IPS DF 4.7 (cell line): ENCODE measurements around the gene LIFR.

Source experiments
- DNase-seq: peaks from one replicate; pipeline ENCODE4 v3.0.0-alpha.2; 2013; ENCODE audit warnings: low spot score; ENCODE audit errors: extremely low read depth

Gene LIFR

DNA sequence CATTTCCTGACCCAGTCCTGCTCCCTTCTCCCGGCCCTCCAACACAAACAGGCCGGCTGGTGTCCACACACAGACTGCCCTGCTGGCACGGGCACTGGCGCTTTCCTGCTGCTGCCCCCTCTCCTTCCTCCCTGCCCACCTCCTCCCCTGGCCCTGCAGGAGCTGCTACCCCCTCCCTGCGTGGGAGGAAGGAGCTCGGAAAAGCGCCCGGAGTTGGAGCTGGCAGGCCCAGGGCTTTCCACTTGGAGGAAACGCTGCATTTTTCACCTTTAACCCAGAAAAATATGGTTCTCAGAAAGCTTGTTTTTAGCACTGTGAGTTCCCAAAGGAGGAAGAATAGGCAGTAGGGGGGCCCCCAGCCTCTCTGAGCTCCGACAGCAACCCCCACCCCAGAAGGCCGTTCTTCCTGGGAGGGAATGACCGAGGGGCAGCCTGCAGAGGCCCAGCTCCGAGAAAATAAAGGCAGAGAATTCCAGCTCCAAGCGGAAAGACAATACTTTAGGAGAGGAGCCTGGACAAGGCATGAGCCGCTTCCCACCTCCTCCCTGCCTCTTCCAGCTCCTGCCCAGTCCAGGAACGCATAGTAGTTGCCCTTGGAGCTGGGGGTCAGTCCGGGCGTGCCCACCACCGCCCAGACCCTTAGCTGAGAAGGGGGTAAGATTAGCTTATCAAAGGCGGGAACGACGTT, 88.9 kb downstream of the LIFR start:
- no peak for DNase-seq

DNA sequence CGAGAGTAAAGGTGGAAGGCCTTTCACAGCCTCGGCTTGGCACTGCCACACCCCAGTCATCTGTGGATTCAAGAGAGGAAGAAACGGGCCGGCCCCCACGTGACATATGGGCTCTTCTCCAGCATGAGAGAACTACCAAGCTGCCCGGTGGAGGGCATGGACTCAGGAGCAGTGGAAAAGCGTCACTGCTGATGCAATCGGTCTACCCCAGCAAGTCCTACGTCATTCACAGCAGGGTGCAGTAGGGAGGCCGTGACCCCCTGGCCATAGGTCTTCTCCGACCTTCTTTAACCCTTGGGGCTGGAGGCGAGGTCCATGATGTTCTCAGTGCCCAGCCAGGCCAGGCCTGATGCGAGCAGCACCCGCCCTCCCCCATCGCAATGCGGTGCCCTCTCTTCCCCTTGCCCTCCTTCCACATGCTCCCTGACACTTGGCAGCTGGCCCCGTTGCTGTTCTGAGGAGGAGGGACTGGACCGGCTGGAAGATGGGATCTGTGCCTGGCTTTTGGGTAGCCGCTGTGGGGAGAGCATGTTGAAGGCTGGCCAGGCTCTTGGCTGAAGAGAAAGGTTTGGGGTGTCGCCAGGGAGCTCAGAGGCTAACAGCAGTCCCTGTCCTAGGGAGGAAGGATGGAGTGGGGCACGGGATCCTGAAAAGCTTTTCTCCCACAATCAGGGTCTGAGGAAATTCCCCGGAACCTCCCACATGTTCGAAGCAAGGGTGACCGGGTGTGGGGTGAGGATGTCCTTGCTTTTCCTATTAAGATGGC, 89.8 kb downstream of the LIFR start:
- no peak for DNase-seq

DNA sequence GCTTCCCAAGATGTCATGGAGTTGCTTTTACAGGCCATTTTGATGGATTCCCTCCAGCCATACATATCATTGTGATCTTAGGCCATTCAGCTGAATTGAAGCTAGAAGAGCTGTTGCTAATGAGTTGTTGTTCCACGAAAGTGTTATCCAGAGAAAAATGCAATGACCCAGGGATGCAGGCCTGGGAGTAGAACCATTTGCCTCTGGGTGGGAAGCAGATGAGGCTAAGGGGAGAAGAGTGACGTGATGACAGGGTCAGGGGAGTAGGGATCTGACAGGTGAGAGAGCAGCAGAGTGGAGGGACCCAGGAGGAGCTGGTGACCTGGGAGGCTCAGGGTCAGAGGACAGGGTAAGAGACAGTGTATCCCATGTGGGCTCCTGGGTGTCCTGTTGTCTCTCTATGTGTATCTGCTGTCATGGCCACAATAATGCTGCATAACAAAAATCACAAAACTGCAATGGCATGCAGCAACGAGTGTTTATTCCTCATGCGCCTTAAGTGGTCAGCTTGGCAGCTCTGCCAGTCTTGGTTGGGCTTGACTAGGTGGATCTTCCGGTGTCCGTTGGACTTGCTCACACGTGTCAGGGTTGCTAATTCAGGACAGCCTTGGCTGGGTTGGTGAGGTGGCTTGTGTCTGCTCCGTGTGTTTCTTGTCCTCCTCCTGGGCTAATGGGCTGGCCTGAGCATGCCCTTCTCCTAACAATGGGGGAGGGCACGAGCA, 90.6 kb downstream of the LIFR start:
- no peak for DNase-seq

DNA sequence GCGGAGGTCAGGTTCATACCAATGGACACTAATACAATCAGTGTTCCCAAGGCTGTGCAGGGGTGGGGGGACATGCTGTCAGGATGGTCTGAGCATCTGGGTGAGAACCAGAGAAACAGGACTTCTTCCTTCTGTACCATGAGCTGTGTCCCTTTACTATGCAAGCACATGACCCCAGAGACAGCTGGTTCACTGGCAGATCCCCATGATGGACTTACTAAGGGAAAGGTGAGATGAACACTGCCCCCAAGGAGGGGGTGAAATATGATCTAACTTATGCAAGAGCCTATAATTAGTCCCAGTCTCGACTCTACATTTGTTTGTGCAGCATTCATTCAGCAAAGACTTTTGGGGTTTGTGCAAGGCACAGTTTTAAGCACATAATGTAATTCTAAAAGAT, 91.4 kb downstream of the LIFR start:
- DNase-seq, result no peak

DNA sequence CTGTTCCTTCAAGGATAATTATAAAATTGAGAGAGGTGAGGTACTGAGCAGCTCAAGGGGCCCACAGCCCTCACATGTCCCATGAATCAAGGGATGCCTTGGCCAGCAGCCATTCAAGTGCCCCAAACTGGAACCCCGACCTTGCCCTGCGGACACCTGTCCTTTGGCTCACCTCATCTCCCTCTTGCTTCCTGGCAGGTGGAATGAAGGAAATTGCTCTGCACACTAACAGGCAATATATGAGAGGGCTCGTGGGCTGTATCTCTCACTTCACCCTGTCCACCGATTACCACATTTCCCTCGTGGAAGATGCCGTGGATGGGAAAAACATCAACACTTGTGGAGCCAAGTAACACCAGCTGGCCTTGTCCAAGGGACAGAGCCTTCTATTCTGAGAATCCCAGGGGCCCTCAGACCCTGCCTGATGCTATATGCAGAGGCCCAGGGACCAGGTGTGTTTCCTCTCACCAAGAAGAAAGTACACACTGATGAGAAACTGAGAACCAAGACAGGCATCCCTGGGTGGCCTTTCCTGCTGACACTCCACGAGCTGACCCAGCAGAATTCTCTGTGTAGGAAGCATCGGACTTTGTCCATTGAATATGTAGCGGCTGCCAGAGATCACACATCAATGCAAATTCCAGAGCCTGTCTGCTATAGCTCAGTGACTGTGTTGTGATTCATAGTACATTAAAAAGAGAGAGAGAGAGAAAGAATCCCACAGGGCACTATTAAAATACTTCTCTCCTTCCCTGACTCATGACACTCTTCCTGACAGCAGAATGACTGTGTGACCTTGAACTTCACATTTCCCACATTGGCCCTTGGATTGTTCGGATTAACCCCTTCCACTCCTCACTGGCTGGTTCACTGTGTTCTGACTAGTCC, 92.6 kb downstream of the LIFR start:
- DNase-seq, result no peak

DNA sequence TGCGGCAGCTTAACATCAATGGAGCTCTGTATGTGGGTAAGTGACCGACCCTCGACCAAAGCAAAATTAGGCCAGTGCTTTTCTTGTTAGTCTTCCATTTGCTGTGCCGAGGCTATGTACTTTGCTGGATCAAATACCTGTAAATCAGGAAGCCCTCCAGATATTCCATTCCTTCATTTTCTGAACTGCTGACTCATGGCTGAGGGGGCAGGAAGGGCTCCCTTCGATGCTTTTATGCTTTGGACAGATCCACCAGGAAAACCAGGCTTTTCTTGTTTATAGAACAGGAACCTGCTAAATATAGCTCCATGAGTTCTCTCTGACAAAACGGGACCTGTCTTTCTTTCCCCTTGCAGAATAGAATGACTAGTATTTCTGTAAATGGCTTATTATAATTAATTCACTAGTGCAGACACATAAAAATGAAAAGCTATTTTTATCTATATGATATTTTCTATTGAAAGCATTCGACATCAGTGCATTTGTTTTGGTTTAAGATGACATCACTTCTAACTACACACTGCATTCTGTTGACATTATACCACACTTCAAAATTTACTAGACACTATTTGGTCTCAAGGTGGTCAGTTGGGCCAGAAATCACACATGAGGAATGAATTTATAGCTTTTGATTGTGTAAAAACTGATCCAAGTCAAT, 93.3 kb downstream of the LIFR start:
- no peak for DNase-seq

DNA sequence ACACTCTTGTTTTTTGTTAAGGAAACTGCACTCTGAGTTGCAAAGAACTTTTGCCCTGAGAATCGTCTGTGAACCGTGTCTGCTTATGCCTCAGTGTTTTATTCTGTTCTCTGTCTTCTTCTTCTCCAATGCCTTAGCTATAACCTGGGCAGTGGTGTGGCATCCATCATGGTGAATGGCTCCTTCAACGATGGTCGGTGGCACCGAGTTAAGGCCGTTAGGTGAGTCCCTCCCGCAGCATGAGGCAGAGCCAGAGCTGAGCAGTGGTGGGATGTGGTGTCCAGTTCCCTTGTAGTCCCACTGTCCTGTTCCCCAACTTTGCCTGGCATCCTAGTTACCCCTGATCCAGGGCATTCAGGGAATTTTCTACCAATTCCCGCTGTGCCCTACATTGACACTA, 98.3 kb downstream of the LIFR start:
- no peak for DNase-seq

DNA sequence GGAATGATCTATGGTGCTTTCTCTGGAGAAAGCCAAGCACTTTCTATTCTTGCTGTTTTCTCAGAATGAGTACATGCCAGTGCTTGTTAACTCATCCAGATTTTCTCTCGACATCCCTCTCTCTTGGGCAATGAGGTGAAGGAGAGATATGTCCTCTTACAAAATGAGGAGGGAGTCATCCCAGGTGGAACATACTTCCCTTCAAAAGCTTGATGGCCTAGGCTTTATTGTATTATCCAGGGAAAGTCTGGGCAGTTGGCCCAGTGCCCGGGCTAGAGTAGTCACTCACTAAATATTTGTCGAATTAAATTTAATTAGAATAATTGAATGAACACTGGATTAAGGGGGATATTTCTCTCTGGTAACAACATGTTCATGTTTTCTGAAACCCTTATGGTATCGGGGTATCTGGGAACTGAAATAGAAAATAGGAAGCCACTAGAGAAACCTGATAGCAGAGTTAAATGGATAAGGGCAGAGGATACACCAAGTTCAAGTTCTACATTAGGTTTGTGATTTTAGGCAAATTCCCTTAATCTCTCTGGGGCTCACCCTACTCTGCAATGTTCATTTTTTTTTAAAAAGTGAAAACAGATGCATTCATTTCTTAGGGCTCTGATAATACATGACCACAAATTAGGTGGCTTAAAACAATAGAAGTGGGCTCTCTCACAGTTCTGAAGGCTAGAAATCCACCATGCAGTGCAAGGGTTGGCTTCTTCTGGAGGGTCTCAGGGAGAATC, 99.6 kb downstream of the LIFR start:
- no peak for DNase-seq

DNA sequence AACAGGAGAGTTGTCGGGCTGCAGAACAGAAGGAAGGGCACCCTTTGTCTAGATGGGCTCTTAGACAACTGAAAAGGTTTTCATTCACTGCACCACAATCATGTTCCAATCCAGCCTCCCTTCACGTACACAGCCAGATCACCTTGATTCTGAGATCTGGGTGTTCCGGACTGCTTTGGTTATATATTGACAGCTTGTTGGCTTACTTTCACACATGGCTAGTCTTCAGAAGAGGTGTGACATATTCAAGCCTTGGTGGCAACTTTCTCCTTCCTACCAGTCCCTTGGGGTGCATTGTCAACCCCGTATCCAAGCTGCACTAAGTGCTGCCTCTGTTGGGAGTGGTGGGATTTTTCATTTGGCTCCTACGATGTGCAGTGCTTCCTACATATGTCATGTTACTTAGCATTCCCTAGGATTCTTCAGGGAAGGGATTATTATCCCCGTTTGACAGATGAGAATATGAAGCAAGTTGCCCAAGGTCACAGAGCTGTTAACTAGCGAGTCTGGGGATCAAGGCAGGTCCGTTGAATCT, 100.6 kb downstream of the LIFR start:
- DNase-seq, result no peak

DNA sequence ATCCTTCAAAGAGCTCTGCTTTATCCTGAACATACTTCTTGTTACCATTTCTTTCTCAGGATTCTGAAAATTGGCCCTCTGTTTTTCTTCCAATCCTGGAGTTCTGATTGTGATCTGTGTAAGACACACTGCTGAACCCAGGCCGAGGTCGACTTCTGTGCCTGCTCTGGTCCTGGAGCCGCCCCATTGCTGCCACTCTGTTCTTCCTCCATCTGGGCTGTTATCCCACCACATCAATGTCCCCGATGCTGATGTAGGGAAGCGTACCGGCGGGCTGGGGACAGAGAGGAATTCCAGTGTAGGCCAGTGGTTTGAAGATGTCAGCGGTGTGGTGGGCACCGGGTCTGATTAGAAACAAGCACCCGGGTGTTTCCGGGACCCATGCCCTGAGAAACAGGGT, 102.5 kb downstream of the LIFR start:
- DNase-seq, result no peak

DNA sequence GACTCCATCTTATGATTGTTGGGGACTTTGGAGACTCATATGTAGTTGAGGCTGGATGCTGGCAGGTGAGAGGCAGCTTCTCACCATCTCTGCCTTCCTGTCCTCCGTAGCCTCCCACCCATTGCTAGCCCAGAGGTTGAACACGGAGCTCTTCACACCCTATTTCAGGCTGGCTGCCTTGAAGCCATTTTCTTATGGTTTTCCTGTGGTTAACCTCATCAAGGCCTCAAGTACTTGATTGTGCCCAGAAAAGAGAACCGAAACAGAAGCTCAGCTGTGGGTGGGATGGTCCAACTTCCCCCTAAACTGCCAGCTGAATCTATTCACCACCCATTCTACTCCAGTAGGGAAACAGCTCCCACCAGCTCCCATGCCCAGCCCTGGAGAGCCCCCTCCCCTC, 102.9 kb downstream of the LIFR start:
- no peak for DNase-seq

DNA sequence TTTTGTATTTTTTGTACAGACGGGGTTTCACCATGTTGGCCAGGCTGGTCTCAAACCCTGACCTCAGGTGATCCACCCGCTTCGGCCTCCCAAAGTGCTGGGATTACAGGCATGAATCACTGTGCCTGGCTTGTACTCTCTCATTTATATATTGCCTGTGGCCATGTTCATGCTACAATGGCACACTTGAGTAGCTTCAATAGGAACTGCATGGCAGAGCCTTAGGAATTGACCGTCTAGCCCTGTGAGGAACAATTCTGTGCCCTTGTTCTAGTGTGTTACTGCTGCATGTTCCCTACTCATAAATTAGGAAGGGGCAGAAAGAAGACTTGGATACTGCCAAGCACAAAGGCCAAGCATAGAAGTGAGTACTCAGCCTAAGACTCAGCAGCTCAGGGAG, 104.2 kb downstream of the LIFR start:
- no peak for DNase-seq

DNA sequence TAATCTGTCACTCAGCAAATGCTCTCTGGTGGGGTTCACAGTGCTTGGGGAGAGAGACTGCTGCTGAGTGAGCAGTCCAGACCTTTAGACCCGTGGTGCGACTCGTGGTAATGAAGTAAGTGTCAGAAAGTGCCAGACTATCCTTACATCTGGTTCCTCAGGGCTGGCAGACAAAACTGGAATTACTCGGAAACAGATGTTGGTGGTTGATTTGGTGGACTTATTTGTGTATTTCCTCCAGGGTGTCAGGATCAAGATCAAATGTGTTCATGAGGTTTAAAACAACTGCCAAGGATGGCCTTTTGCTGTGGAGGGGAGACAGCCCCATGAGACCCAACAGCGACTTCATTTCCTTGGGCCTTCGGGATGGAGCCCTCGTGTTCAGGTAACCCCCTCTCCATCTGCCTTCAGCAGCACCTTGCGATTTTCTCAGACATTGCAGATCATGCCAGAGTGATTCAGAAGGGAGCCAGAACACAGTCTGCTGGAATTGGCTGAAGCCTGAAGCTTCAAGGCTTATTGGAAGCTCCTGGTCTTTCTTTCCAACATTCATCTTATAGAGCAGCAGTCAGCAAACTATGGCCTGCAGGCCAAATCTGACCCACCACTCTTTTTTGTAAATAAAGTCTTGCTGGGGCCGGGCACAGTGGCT, 105.2 kb downstream of the LIFR start:
- DNase-seq, result no peak

DNA sequence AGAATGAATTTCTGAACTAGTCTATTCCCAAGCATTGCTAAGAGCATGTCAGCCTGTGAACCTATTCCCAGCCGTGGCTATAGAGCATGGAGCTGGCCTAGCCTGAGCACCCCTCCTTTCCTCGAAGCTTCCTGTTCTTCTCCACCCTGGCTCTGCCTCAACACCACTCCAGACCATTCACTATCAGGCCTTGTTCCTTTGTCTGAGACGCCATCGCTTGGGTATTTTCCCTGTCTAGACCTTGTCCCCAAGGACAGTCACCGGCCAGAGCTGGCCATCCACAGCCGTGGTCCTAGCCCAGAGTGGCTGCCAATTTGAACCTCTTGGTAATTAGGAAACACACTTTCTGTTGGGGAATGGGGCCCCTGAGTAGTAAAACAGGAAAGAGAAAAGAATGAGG, 105.8 kb downstream of the LIFR start:
- no peak for DNase-seq

DNA sequence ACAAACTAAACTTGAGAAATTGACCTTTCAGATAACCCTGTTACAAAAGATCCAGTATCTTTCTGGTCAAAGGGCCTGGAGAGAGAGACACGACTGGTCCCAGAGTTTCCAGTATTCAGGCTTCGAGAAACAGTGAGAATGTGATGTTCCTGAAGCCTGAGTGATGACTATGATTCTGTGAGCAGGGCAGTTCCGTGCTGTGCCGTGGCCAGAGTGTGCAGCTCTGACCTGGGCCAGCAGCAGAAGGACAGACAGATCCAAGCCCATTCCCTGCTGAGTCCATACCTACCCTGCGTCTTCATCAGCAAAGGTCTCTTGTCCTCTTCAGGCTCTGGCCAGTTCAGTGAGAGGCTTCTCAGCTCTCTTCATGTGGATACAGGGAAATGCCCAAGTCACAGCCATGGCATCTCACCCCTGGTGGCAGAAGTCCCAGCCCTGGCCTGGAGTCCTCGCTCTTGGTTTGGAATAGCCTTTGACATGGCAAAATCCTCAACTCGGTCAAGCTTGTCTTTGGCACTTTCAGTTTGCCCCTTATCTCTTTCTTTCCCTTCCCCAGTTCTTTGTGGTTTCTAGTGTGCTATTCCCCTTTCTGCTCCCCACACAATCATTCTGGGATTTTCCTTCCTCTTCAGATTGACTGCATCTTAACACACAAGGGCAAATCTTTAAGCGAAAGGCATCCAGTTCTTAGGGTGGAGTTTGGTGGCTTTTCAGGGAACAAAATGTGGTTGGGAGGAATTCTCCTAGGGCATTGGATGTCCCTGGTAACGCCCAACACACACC, 107.7 kb downstream of the LIFR start:
- no peak for DNase-seq

DNA sequence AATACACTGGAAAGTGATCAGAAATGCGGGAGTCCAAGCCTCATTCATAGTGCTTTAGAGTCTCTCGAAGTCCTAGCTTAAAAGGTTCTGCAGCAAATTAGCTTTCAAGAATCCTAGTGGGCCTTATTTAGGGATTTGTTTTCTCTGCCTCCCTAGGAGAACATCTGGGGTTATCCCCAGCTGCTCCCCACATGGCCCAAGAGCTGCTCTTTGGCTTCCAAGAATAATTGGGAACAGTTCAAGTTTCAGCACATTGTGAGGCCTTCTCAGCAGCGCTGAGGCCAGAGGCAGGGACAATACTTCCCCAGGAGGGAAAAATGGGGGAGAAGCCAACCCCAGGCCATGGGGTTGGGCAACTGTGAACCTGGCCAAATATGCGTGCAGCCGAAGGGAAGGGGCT, 108.7 kb downstream of the LIFR start:
- DNase-seq, result no peak

DNA sequence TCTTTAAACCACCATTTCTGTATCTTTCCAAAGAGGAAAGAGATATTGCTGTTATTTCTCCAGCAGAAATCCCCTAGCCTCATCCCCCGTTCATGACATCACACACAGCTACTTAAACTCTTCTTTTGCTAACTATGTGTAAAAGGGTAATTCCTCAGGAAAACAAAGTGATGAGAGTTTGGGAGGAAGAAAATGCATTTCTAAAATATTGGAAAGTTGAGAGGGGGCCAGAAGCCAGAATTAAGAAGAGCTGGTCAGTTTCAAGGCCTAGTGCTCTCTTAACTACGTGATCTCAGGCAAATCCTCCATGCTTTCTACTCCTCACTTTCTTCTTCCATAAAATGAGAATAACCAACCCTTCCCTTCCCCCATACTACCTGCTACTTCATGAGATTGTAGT, 109.4 kb downstream of the LIFR start:
- no peak for DNase-seq

DNA sequence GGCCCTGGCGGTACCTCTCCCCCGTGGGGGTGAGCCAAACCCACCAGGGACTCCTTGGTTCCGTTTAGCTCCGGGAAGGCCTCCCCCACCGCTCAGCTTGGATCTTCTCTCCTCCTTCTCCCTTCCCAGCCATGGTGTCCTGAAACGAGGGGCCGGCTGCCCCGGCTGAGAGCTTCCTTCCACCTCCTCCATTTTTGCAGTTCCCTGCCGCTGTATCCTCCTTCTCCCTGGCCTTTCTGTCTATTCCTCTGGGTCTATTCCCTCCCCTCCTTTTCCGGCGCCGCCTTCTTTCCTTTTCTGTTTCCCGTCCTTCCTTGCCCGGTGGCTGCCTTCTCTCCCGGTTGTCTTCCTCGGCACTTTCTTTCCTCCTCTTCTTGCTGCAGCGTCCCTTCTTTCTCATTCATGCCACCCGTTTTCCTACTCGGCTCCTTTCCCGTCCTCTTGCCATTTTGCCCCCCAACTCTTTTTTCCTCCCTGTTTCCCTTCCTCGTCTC, 110.4 kb downstream of the LIFR start:
- no peak for DNase-seq
